HEK293 (cell line): ENCODE measurements around the gene PCDHA13.

Experiments
- CTCF ChIA-PET: fragments of 350-600 bp; formaldehyde crosslinking; extraction: SDS; loops from one replicate; lab custom pipeline; 2021; ENCODE audit warnings: antibody characterized with exemption; lab: Yijun Ruan, JAX
- POLR2A ChIA-PET: fragments of 300-600 bp; formaldehyde crosslinking; extraction: SDS; loops from one replicate; lab custom pipeline; 2020; ENCODE audit warnings: antibody characterized with exemption, inconsistent platforms; lab: Yijun Ruan, JAX
- H3K27ac ChIP-seq: fragments of 200-500 bp; sonication (Bioruptor generic); 2 replicates; pipeline ENCODE4 v1.5.1; 2014; ENCODE audit warnings: low read depth, low read length, control low read depth, inconsistent platforms; ENCODE audit errors: extremely low read depth
- H3K36me3 ChIP-seq, 2 experiments: fragments of 200-500 bp in 1 of 2; sonication (Bioruptor generic) in 1 of 2; 1 replicate in 1 of 2; 2 replicates in 1 of 2; pipeline ENCODE4 v1.5.1; 2014 to 2017; ENCODE audit warnings: inconsistent platforms in 2 of 2, low read length in 2 of 2; ENCODE audit not compliant: control insufficient read depth in 2 of 2, insufficient read depth in 1 of 2
- H3K4me1 ChIP-seq: fragments of 200-500 bp; sonication (Bioruptor generic); 2 replicates; pipeline ENCODE4 v1.5.1; 2014; ENCODE audit warnings: mild to moderate bottlenecking, low read length, inconsistent platforms; ENCODE audit not compliant: control insufficient read depth, insufficient read depth
- H3K4me3 ChIP-seq: 2 replicates; pipeline ENCODE4 v1.5.1; 2011; ENCODE audit warnings: low read depth, mild to moderate bottlenecking, control low read depth, low read length, moderate library complexity
- H3K9me3 ChIP-seq: fragments of 200-500 bp; sonication (Bioruptor generic); 2 replicates; pipeline ENCODE4 v1.5.1; 2014; ENCODE audit warnings: low read depth, low read length, inconsistent platforms; ENCODE audit not compliant: control insufficient read depth, insufficient read depth
- ATF2 ChIP-seq: fragments of 450-650 bp; formaldehyde crosslinking; IDR thresholded peaks from 2 replicates; pipeline ENCODE4 v1.5.1; 2016; ENCODE audit warnings: missing biosample characterization, missing genetic modification characterization, low read depth
- BCL11A ChIP-seq: fragments of 450-650 bp; formaldehyde crosslinking; IDR thresholded peaks from 2 replicates; pipeline ENCODE4 v1.5.1; 2016; ENCODE audit warnings: low read depth, missing biosample characterization, missing genetic modification characterization
- GLI2 ChIP-seq: fragments of 450-650 bp; formaldehyde crosslinking; IDR thresholded peaks from 2 replicates; pipeline ENCODE4; 2017; ENCODE audit warnings: missing biosample characterization, missing genetic modification characterization, low read depth, borderline replicate concordance
- OSR2 ChIP-seq: fragments of 450-650 bp; formaldehyde crosslinking; IDR thresholded peaks from 2 replicates; pipeline ENCODE4 v1.5.1; 2016; ENCODE audit warnings: missing biosample characterization, missing genetic modification characterization
- PRDM1 ChIP-seq: fragments of 450-650 bp; formaldehyde crosslinking; IDR thresholded peaks from 2 replicates; pipeline ENCODE4; 2016; ENCODE audit warnings: missing biosample characterization, missing genetic modification characterization
- PRDM4 ChIP-seq: fragments of 450-650 bp; formaldehyde crosslinking; IDR thresholded peaks from 2 replicates; pipeline ENCODE4 v1.5.1; 2017; ENCODE audit warnings: missing biosample characterization, missing genetic modification characterization
- PRDM6 ChIP-seq: fragments of 450-650 bp; formaldehyde crosslinking; IDR thresholded peaks from 2 replicates; pipeline ENCODE4 v1.5.1; 2017; ENCODE audit warnings: missing biosample characterization, missing genetic modification characterization
- SP7 ChIP-seq: fragments of 450-650 bp; formaldehyde crosslinking; IDR thresholded peaks from 2 replicates; pipeline ENCODE4 v1.5.1; 2016; ENCODE audit warnings: missing biosample characterization, missing genetic modification characterization
- TCF7L2 ChIP-seq: IDR thresholded peaks from 2 replicates; pipeline ENCODE4 v1.6.1; 2011; ENCODE audit warnings: low read depth, mild to moderate bottlenecking, inconsistent platforms, low read length, moderate library complexity, borderline replicate concordance
- YY2 ChIP-seq: fragments of 450-650 bp; formaldehyde crosslinking; IDR thresholded peaks from 2 replicates; pipeline ENCODE4 v1.5.1; 2016; ENCODE audit warnings: missing biosample characterization, missing genetic modification characterization
- ZNF10 ChIP-seq: fragments of 450-650 bp; formaldehyde crosslinking; IDR thresholded peaks from 2 replicates; pipeline ENCODE4 v1.5.1; 2017; ENCODE audit warnings: missing biosample characterization, missing genetic modification characterization
- ZNF214 ChIP-seq: fragments of 450-650 bp; formaldehyde crosslinking; IDR thresholded peaks from 2 replicates; pipeline ENCODE4 v1.5.1; 2017; ENCODE audit warnings: missing biosample characterization, mild to moderate bottlenecking, missing genetic modification characterization, borderline replicate concordance
- ZNF223 ChIP-seq: fragments of 450-650 bp; formaldehyde crosslinking; IDR thresholded peaks from 2 replicates; pipeline ENCODE4 v1.5.1; 2016; ENCODE audit warnings: missing biosample characterization, missing genetic modification characterization
- ZNF248 ChIP-seq: fragments of 450-650 bp; formaldehyde crosslinking; IDR thresholded peaks from 2 replicates; pipeline ENCODE4 v1.5.1; 2017; ENCODE audit warnings: missing biosample characterization, missing genetic modification characterization
- ZNF324 ChIP-seq: fragments of 450-650 bp; formaldehyde crosslinking; IDR thresholded peaks from 2 replicates; pipeline ENCODE4 v1.5.1; 2016; ENCODE audit warnings: missing biosample characterization, missing genetic modification characterization
- ZNF394 ChIP-seq: fragments of 450-650 bp; formaldehyde crosslinking; IDR thresholded peaks from 2 replicates; pipeline ENCODE4 v1.5.1; 2016; ENCODE audit warnings: missing biosample characterization, missing genetic modification characterization, mild to moderate bottlenecking, moderate library complexity, borderline replicate concordance
- ZNF404 ChIP-seq: fragments of 450-650 bp; formaldehyde crosslinking; IDR thresholded peaks from 2 replicates; pipeline ENCODE4 v1.5.1; 2017; ENCODE audit warnings: missing biosample characterization, missing genetic modification characterization
- ZNF433 ChIP-seq: fragments of 450-650 bp; formaldehyde crosslinking; IDR thresholded peaks from 2 replicates; pipeline ENCODE4 v1.5.1; 2016; ENCODE audit warnings: missing biosample characterization, missing genetic modification characterization, low read depth
- ZNF514 ChIP-seq: fragments of 450-650 bp; formaldehyde crosslinking; IDR thresholded peaks from 2 replicates; pipeline ENCODE4 v1.5.1; 2016; ENCODE audit warnings: missing biosample characterization, missing genetic modification characterization
- ZNF585B ChIP-seq: fragments of 450-650 bp; formaldehyde crosslinking; IDR thresholded peaks from 2 replicates; pipeline ENCODE4 v1.5.1; 2016; ENCODE audit warnings: missing biosample characterization, missing genetic modification characterization
- ZNF600 ChIP-seq: fragments of 450-650 bp; formaldehyde crosslinking; IDR thresholded peaks from 2 replicates; pipeline ENCODE4 v1.5.1; 2016; ENCODE audit warnings: missing biosample characterization, missing genetic modification characterization
- ZNF747 ChIP-seq: fragments of 450-650 bp; formaldehyde crosslinking; IDR thresholded peaks from 2 replicates; pipeline ENCODE4 v1.5.1; 2016; ENCODE audit warnings: missing biosample characterization, missing genetic modification characterization
- ZSCAN4 ChIP-seq: fragments of 450-650 bp; formaldehyde crosslinking; IDR thresholded peaks from 2 replicates; pipeline ENCODE4 v1.5.1; 2017; ENCODE audit warnings: missing biosample characterization, missing genetic modification characterization

PCDHA13 gene

GRCh38 chr5:140877262-140877581 lies 4.7 kb upstream of the PCDHA13 start:
- no peaks in the 10 kb centered on the region for H3K36me3 ChIP-seq
- TF ChIP-seq ZNF585B (tag by site-specific recombination) = no peak
- no peak for TF ChIP-seq GLI2 (tag by site-specific recombination)
- TF ChIP-seq PRDM1 (tag by site-specific recombination) = no peak
- TF ChIP-seq ZNF324 = no peak
- TF ChIP-seq, all 188 proteins: peak for 0
- CTCF ChIA-PET = no interaction called here
- POLR2A ChIA-PET = no interaction called here
- no peaks in the 10 kb centered on the region for H3K9me3 ChIP-seq
- H3K4me1 ChIP-seq = no peaks in the 10 kb centered on the region
- H3K4me3 ChIP-seq = no peak overlapping the region
- no peak overlapping the region for H3K27ac ChIP-seq

- no peak overlapping the region for H3K4me3 ChIP-seq
- TF ChIP-seq ZNF394 (tag by site-specific recombination) (no peak), ZNF747 (no peak), PRDM6 (tag by site-specific recombination) (no peak), YY2 (tag by site-specific recombination) (no peak), ZNF404 (tag by site-specific recombination) (no peak), ZNF214 (no peak), ZNF514 (tag by site-specific recombination) (no peak), ZNF600 (tag by site-specific recombination) (no peak), ZNF248 (tag by site-specific recombination) (no peak), TCF7L2 (no peak), OSR2 (tag by site-specific recombination) (no peak), ATF2 (tag by site-specific recombination) (no peak), ZNF223 (tag by site-specific recombination) (no peak), SP7 (tag by site-specific recombination) (no peak), ZNF433 (no peak), BCL11A (no peak), ZNF10 (tag by site-specific recombination) (no peak), ZSCAN4 (no peak), PRDM4 (tag by site-specific recombination) (no peak)
- TF ChIP-seq, all 188 proteins: peak for 0
- Histone ChIP-seq H3K9me3 (no peaks in the 10 kb centered on the region), H3K36me3 (no peaks in the 10 kb centered on the region), H3K4me1 (no peaks in the 10 kb centered on the region), H3K27ac (no peak overlapping the region)
- ChIA-PET POLR2A (no interaction called here), CTCF (interaction anchor here (0.6 to 5.1 kb wide), 21 partner anchors 9 to 220 kb away, joined by 3 to 81 read pairs (median 5); partner anchors contain the start of genes PCDHA11 and PCDHAC1)
These were observed 621 bp downstream of the PCDHA13 start for GRCh38 chr5:140882591-140882899.
